H9 (cell line): Measurements from ENCODE around the gene PRR20G. TPM values are rescaled to one million over a fixed set of nuclear protein-coding genes. Genes with fewer than 3 reads are reported as not detected.

Experiments
- DNase-seq: peaks from one replicate; pipeline ENCODE4 v3.0.0-alpha.2; 2017
- H2AFZ ChIP-seq: one replicate; pipeline ENCODE4 v1.6.1; 2013; ENCODE audit warnings: mild to moderate bottlenecking, low read length, control low read depth, moderate library complexity
- H2AK5ac ChIP-seq: 2 replicates; pipeline ENCODE4 v1.6.1; 2013; ENCODE audit warnings: low read length, control low read depth, mixed read lengths; ENCODE audit not compliant: insufficient read length
- H2BK120ac ChIP-seq: one replicate; pipeline ENCODE4 v1.6.1; 2013; ENCODE audit warnings: low read depth, mild to moderate bottlenecking, low read length, control low read depth, inconsistent platforms; ENCODE audit not compliant: poor library complexity, severe bottlenecking
- H2BK12ac ChIP-seq: 2 replicates; pipeline ENCODE4 v1.6.1; 2013; ENCODE audit warnings: low read length, control low read depth, mixed read lengths, low read depth; ENCODE audit not compliant: insufficient read length
- H2BK15ac ChIP-seq: 2 replicates; pipeline ENCODE4 v1.6.1; 2013; ENCODE audit warnings: low read depth, low read length, control low read depth
- H2BK20ac ChIP-seq: one replicate; pipeline ENCODE4 v1.6.1; 2013; ENCODE audit warnings: low read depth, mild to moderate bottlenecking, low read length, control low read depth, inconsistent platforms; ENCODE audit not compliant: poor library complexity, severe bottlenecking
- H2BK5ac ChIP-seq: 2 replicates; pipeline ENCODE4 v1.6.1; 2013; ENCODE audit warnings: low read length, control low read depth, mixed read lengths; ENCODE audit not compliant: insufficient read length
- H3K14ac ChIP-seq: 2 replicates; pipeline ENCODE4 v1.6.1; 2013; ENCODE audit warnings: low read length, control low read depth; ENCODE audit not compliant: insufficient read depth
- H3K18ac ChIP-seq: 2 replicates; pipeline ENCODE4 v1.6.1; 2013; ENCODE audit warnings: low read depth, mild to moderate bottlenecking, mixed read lengths, low read length, control low read depth; ENCODE audit not compliant: insufficient read length
- H3K23ac ChIP-seq: 2 replicates; pipeline ENCODE4 v1.6.1; 2013; ENCODE audit warnings: low read length, control low read depth, mixed read lengths, low read depth; ENCODE audit not compliant: insufficient read length
- H3K23me2 ChIP-seq: 2 replicates; pipeline ENCODE4 v1.6.1; 2013; ENCODE audit warnings: low read depth, mild to moderate bottlenecking, mixed read lengths, low read length, control low read depth; ENCODE audit not compliant: insufficient read length, poor library complexity, severe bottlenecking
- H3K27ac ChIP-seq: 2 replicates; pipeline ENCODE4 v1.5.1; 2013; ENCODE audit warnings: low read length, control low read depth, mixed read lengths, low read depth; ENCODE audit not compliant: insufficient read length
- H3K27me3 ChIP-seq: 2 replicates; pipeline ENCODE4 v1.6.1; 2013; ENCODE audit warnings: low read length, control low read depth, inconsistent platforms; ENCODE audit not compliant: insufficient read depth
- H3K4ac ChIP-seq: 2 replicates; pipeline ENCODE4 v1.6.1; 2013; ENCODE audit warnings: low read depth, mild to moderate bottlenecking, control low read depth, inconsistent platforms, low read length, moderate library complexity
- H3K4me1 ChIP-seq: 2 replicates; pipeline ENCODE4 v1.6.1; 2013; ENCODE audit warnings: low read length, control low read depth, inconsistent platforms; ENCODE audit not compliant: insufficient read depth
- H3K4me2 ChIP-seq: 2 replicates; pipeline ENCODE4 v1.6.1; 2013; ENCODE audit warnings: low read length, control low read depth, mixed read lengths; ENCODE audit not compliant: insufficient read length, insufficient read depth
- H3K56ac ChIP-seq: 2 replicates; pipeline ENCODE4 v1.6.1; 2013; ENCODE audit warnings: low read depth, mild to moderate bottlenecking, mixed read lengths, low read length, control low read depth; ENCODE audit not compliant: insufficient read length
- H3K79me1 ChIP-seq: 2 replicates; pipeline ENCODE4 v1.6.1; 2013; ENCODE audit warnings: low read depth, mild to moderate bottlenecking, moderate library complexity, low read length, control low read depth, inconsistent platforms; ENCODE audit not compliant: insufficient read depth, poor library complexity, severe bottlenecking
- H3K79me2 ChIP-seq: 2 replicates; pipeline ENCODE4 v1.6.1; 2013; ENCODE audit warnings: low read length, control low read depth, inconsistent platforms; ENCODE audit not compliant: insufficient read depth
- H3K9ac ChIP-seq: 2 replicates; pipeline ENCODE4 v1.6.1; 2013; ENCODE audit warnings: low read length, control low read depth, mixed read lengths; ENCODE audit not compliant: insufficient read length; ENCODE audit errors: extremely low read depth
- H3K9me3 ChIP-seq: one replicate; pipeline ENCODE4 v1.6.1; 2013; ENCODE audit warnings: low read depth, low read length, inconsistent platforms; ENCODE audit not compliant: control insufficient read depth
- H3T11ph ChIP-seq: one replicate; pipeline ENCODE4 v1.6.1; 2013; ENCODE audit warnings: mild to moderate bottlenecking, low read length, control low read depth, inconsistent platforms
- H4K20me1 ChIP-seq: one replicate; pipeline ENCODE4 v1.6.1; 2013; ENCODE audit not compliant: control insufficient read depth, insufficient read length, insufficient read depth
- H4K5ac ChIP-seq: 2 replicates; pipeline ENCODE4 v1.6.1; 2013; ENCODE audit warnings: low read depth, mild to moderate bottlenecking, mixed read lengths, low read length, control low read depth; ENCODE audit not compliant: insufficient read length
- H4K8ac ChIP-seq: replicated peaks from 2 replicates; pipeline ENCODE4 v1.6.1; 2013; ENCODE audit warnings: low read length, control low read depth, mixed read lengths, low read depth; ENCODE audit not compliant: insufficient read length
- H4K91ac ChIP-seq: 2 replicates; pipeline ENCODE4 v1.6.1; 2013; ENCODE audit warnings: low read depth, mild to moderate bottlenecking, moderate library complexity, mixed read lengths, low read length, control low read depth; ENCODE audit not compliant: insufficient read length
- H3K27ac Mint-ChIP-seq, 3 experiments: 2 replicates in 2 of 3; 3 replicates in 1 of 3; pipeline ENCODE4 v1.8.0; 2020 to 2021; ENCODE audit warnings: mixed read lengths in 3 of 3, mild to moderate bottlenecking in 1 of 3, moderate library complexity in 1 of 3
- H3K27me3 Mint-ChIP-seq: 2 replicates; pipeline ENCODE4 v1.8.0; 2021; ENCODE audit warnings: low read depth, mild to moderate bottlenecking, moderate library complexity, mixed read lengths
- H3K36me3 Mint-ChIP-seq, 3 experiments: 2 replicates in 2 of 3; 3 replicates in 1 of 3; pipeline ENCODE4 v1.8.0; 2020 to 2021; ENCODE audit warnings: low read depth in 3 of 3, mixed read lengths in 3 of 3; ENCODE audit not compliant: insufficient read depth in 1 of 3
- H3K4me1 Mint-ChIP-seq, 2 experiments: 2 replicates each; pipeline ENCODE4 v1.8.0; 2020; ENCODE audit warnings: mixed read lengths in 2 of 2
- H3K4me3 Mint-ChIP-seq, 2 experiments: 2 replicates in 1 of 2; 3 replicates in 1 of 2; pipeline ENCODE4 v1.8.0; 2020 to 2021; ENCODE audit warnings: mild to moderate bottlenecking in 2 of 2, mixed read lengths in 2 of 2, moderate library complexity in 1 of 2
- H3K9me3 Mint-ChIP-seq, 2 experiments: 2 replicates in 1 of 2; 3 replicates in 1 of 2; pipeline ENCODE4 v1.8.0; 2020; ENCODE audit warnings: mild to moderate bottlenecking in 2 of 2, mixed read lengths in 2 of 2, moderate library complexity in 1 of 2
- CTCF ChIP-seq: fragments of 200-600 bp; sonication (generic); conservative IDR thresholded peaks from 3 replicates; pipeline ENCODE4 v1.8.0; 2021; ENCODE audit warnings: antibody characterized with exemption, mild to moderate bottlenecking
- WGBS: extraction: QIAGEN DNeasy Blood & Tissue Kit; methylation state at CpG from one replicate; pipeline ENCODE4 v1.1.7; 2013; ENCODE audit warnings: missing lambda C conversion rate, low lambda C conversion rate, mixed read lengths; ENCODE audit not compliant: insufficient read length; ENCODE audit errors: extremely low coverage; 5-methylcytosine and 5-hydroxymethylcytosine counted together
- total RNA-seq: library from RNA; stranded (reverse); gene quantifications from 2 replicates; pipeline ENCODE4 v1.2.1, GENCODE V29; 2021

PRR20G gene
- total RNA-seq, 1 experiment from 2014 or later = 0.35 TPM

GRCh38 chr3:127266186-127266585 lies 21.7 kb downstream of the PRR20G start:
- H3K9me3 ChIP-seq = no peaks in the 10 kb centered on the region
- peaks cover 0 to 8% (median 7%) of the 10 kb centered on the region in 3 experiments; a peak in 3 of 7 replicates for H3K36me3 Mint-ChIP-seq
- H3K4ac ChIP-seq = no peak overlapping the region
- H3K27ac Mint-ChIP-seq = no peak overlapping the region
- no peak overlapping the region for H3T11ph ChIP-seq
- H3K23me2 ChIP-seq = no peaks in the 10 kb centered on the region
- no peak overlapping the region for H3K18ac ChIP-seq
- H4K20me1 ChIP-seq = no peaks in the 10 kb centered on the region
- no peak overlapping the region for H3K9ac ChIP-seq
- H3K79me1 ChIP-seq = no peaks in the 10 kb centered on the region
- no peak overlapping the region for H4K5ac ChIP-seq
- no CpG with 5 or more reads among the region's 10 CpGs for WGBS
- no peak for DNase-seq
- H3K14ac ChIP-seq = no peak overlapping the region
- no peak overlapping the region for H3K27ac ChIP-seq
- H2BK5ac ChIP-seq = no peak overlapping the region
- H3K23ac ChIP-seq = no peak overlapping the region
- no peak overlapping the region for H2BK15ac ChIP-seq
- no peak overlapping the region for H2BK120ac ChIP-seq
- no peaks in the 10 kb centered on the region for H3K79me2 ChIP-seq
- H2AFZ ChIP-seq = no peak overlapping the region
- H4K8ac ChIP-seq = no peak overlapping the region
- no peak overlapping the region for H2BK20ac ChIP-seq
- H3K4me1 ChIP-seq = no peaks in the 10 kb centered on the region
- H3K4me2 ChIP-seq = no peak overlapping the region
- no peak overlapping the region for H2AK5ac ChIP-seq
- peaks cover 0 to 4% of the 10 kb centered on the region in 2 experiments; a peak in 2 of 4 replicates for H3K4me1 Mint-ChIP-seq
- H4K91ac ChIP-seq = no peak overlapping the region
- H3K9me3 Mint-ChIP-seq = peaks cover 20 to 24% of the 10 kb centered on the region in 2 experiments
- peaks cover 13% of the 10 kb centered on the region for H3K27me3 Mint-ChIP-seq
- H3K27me3 ChIP-seq = no peaks in the 10 kb centered on the region
- no peak overlapping the region for H3K56ac ChIP-seq
- no peak overlapping the region for H3K4me3 Mint-ChIP-seq
- TF ChIP-seq CTCF = no peak
- H2BK12ac ChIP-seq = no peak overlapping the region
